Measurements from ENCODE around the gene G3BP1. TPM values are rescaled to one million over a fixed set of nuclear protein-coding genes. Genes with fewer than 3 reads are reported as not detected.
A peak's percentile ranks its signal among the peaks of the same experiment; 100 is the strongest.
"Not testable (repeated sequence)": the region's sequence is repeated elsewhere in the genome, so short reads cannot be mapped to it uniquely, and the experiment has no call there.

The G3BP1 gene
- total RNA-seq, result 72.5 TPM

GRCh38 chr5:151771259-151772028 lies at the start of gene G3BP1:
Gene G3BP1 (plus strand): TSS chr5:151771954. CDS start chr5:151786621, 14,667 bp downstream.
- Histone ChIP-seq H3K4me1 (ENCODE audit: insufficient read depth, low read length) (peaks cover 47% of the 10 kb centered on the region), H3K4me3 (ENCODE audit: low read length) (peak within 1 kb of the TSS; percentile 93), H3K27me3 (ENCODE audit: insufficient read depth, low read length) (no peaks in the 10 kb centered on the region), H3K9me3 (ENCODE audit: low read depth, low read length) (no peaks in the 10 kb centered on the region)

- H3K4me3 ChIP-seq (ENCODE audit: low read length), result no peak overlapping the region
- no peaks in the 10 kb centered on the region for H3K27me3 ChIP-seq (ENCODE audit: insufficient read depth, low read length)
- H3K9me3 ChIP-seq (ENCODE audit: low read depth, low read length), result no peaks in the 10 kb centered on the region
- H3K4me1 ChIP-seq (ENCODE audit: insufficient read depth, low read length), result peaks cover 27% of the 10 kb centered on the region
Measured at GRCh38 chr5:151722546-151722945, 49.2 kb upstream of the G3BP1 start.

- H3K4me1 ChIP-seq (ENCODE audit: insufficient read depth, low read length), result peaks cover 27% of the 10 kb centered on the region
- no peaks in the 10 kb centered on the region for H3K9me3 ChIP-seq (ENCODE audit: low read depth, low read length)
- H3K27me3 ChIP-seq (ENCODE audit: insufficient read depth, low read length), result no peaks in the 10 kb centered on the region
- H3K4me3 ChIP-seq (ENCODE audit: low read length), result no peak overlapping the region
Measured at GRCh38 chr5:151724360-151724759, 47.4 kb upstream of the G3BP1 start.

GRCh38 chr5:151729597-151729996 lies 42.2 kb upstream of the G3BP1 start:
- not testable (repeated sequence) for H3K27me3 ChIP-seq (ENCODE audit: insufficient read depth, low read length); H3K4me3 ChIP-seq (ENCODE audit: low read length); H3K9me3 ChIP-seq (ENCODE audit: low read depth, low read length); H3K4me1 ChIP-seq (ENCODE audit: insufficient read depth, low read length)

GRCh38 chr5:151730381-151730780 lies 41.4 kb upstream of the G3BP1 start:
- H3K27me3 ChIP-seq (ENCODE audit: insufficient read depth, low read length), result no peaks in the 10 kb centered on the region
- no peaks in the 10 kb centered on the region for H3K9me3 ChIP-seq (ENCODE audit: low read depth, low read length)
- H3K4me1 ChIP-seq (ENCODE audit: insufficient read depth, low read length), result no peaks in the 10 kb centered on the region
- no peak overlapping the region for H3K4me3 ChIP-seq (ENCODE audit: low read length)

GRCh38 chr5:151733358-151734063 lies 38.2 kb upstream of the G3BP1 start:
- Histone ChIP-seq H3K27me3 (ENCODE audit: insufficient read depth, low read length) (no peaks in the 10 kb centered on the region), H3K9me3 (ENCODE audit: low read depth, low read length) (no peaks in the 10 kb centered on the region), H3K4me1 (ENCODE audit: insufficient read depth, low read length) (no peaks in the 10 kb centered on the region), H3K4me3 (ENCODE audit: low read length) (no peak overlapping the region)

- H3K4me3 ChIP-seq (ENCODE audit: low read length), result no peak overlapping the region
- H3K4me1 ChIP-seq (ENCODE audit: insufficient read depth, low read length), result no peaks in the 10 kb centered on the region
- H3K27me3 ChIP-seq (ENCODE audit: insufficient read depth, low read length), result no peaks in the 10 kb centered on the region
- no peaks in the 10 kb centered on the region for H3K9me3 ChIP-seq (ENCODE audit: low read depth, low read length)
Measured at GRCh38 chr5:151734064-151734408, 37.7 kb upstream of the G3BP1 start.

GRCh38 chr5:151735646-151736045 lies 36.1 kb upstream of the G3BP1 start:
- Histone ChIP-seq H3K9me3 (ENCODE audit: low read depth, low read length) (no peaks in the 10 kb centered on the region), H3K4me1 (ENCODE audit: insufficient read depth, low read length) (peaks cover 4% of the 10 kb centered on the region), H3K4me3 (ENCODE audit: low read length) (no peak overlapping the region), H3K27me3 (ENCODE audit: insufficient read depth, low read length) (no peaks in the 10 kb centered on the region)

- H3K4me1 ChIP-seq (ENCODE audit: insufficient read depth, low read length), result peaks cover 8% of the 10 kb centered on the region
- H3K4me3 ChIP-seq (ENCODE audit: low read length), result no peak overlapping the region
- no peaks in the 10 kb centered on the region for H3K9me3 ChIP-seq (ENCODE audit: low read depth, low read length)
- H3K27me3 ChIP-seq (ENCODE audit: insufficient read depth, low read length), result no peaks in the 10 kb centered on the region
Measured at GRCh38 chr5:151737431-151737830, 34.3 kb upstream of the G3BP1 start.

GRCh38 chr5:151738125-151738848 lies 33.5 kb upstream of the G3BP1 start:
- H3K4me1 ChIP-seq (ENCODE audit: insufficient read depth, low read length), result peaks cover 8% of the 10 kb centered on the region
- no peak overlapping the region for H3K4me3 ChIP-seq (ENCODE audit: low read length)
- no peaks in the 10 kb centered on the region for H3K27me3 ChIP-seq (ENCODE audit: insufficient read depth, low read length)

GRCh38 chr5:151739395-151739794 lies 32.4 kb upstream of the G3BP1 start:
- Histone ChIP-seq H3K27me3 (ENCODE audit: insufficient read depth, low read length) (no peaks in the 10 kb centered on the region), H3K4me3 (ENCODE audit: low read length) (no peak overlapping the region), H3K9me3 (ENCODE audit: low read depth, low read length) (no peaks in the 10 kb centered on the region), H3K4me1 (ENCODE audit: insufficient read depth, low read length) (peaks cover 8% of the 10 kb centered on the region)

More at GRCh38 chr5:151738125-151738848, 33.5 kb upstream of the G3BP1 start:
- no peaks in the 10 kb centered on the region for H3K9me3 ChIP-seq (ENCODE audit: low read depth, low read length)

- Histone ChIP-seq H3K4me1 (ENCODE audit: insufficient read depth, low read length) (peaks cover 13% of the 10 kb centered on the region), H3K9me3 (ENCODE audit: low read depth, low read length) (no peaks in the 10 kb centered on the region), H3K4me3 (ENCODE audit: low read length) (no peak overlapping the region), H3K27me3 (ENCODE audit: insufficient read depth, low read length) (no peaks in the 10 kb centered on the region)
Measured at GRCh38 chr5:151739939-151740335, 31.8 kb upstream of the G3BP1 start.

- no peaks in the 10 kb centered on the region for H3K27me3 ChIP-seq (ENCODE audit: insufficient read depth, low read length)
- H3K4me1 ChIP-seq (ENCODE audit: insufficient read depth, low read length), result peaks cover 18% of the 10 kb centered on the region
- no peak overlapping the region for H3K4me3 ChIP-seq (ENCODE audit: low read length)
- no peaks in the 10 kb centered on the region for H3K9me3 ChIP-seq (ENCODE audit: low read depth, low read length)
Measured at GRCh38 chr5:151740336-151740942, 31.3 kb upstream of the G3BP1 start.

- H3K4me3 ChIP-seq (ENCODE audit: low read length), result no peak overlapping the region
- peaks cover 24% of the 10 kb centered on the region for H3K4me1 ChIP-seq (ENCODE audit: insufficient read depth, low read length)
- H3K27me3 ChIP-seq (ENCODE audit: insufficient read depth, low read length), result no peaks in the 10 kb centered on the region
- no peaks in the 10 kb centered on the region for H3K9me3 ChIP-seq (ENCODE audit: low read depth, low read length)
Measured at GRCh38 chr5:151740958-151741373, 30.8 kb upstream of the G3BP1 start.
